Measurements from ENCODE around the gene ECI2. TPM values are rescaled to one million over a fixed set of nuclear protein-coding genes. Genes with fewer than 3 reads are reported as not detected.
"Not testable (repeated sequence)": the region's sequence is repeated elsewhere in the genome, so short reads cannot be mapped to it uniquely, and the experiment has no call there.

Gene ECI2
- total RNA-seq, 4 donors from 2014 or later = 17.7 to 137 (median 69.9) TPM

- TF ChIP-seq POLR2AphosphoS5 (IDR thresholded peaks at IDR 0.05) (peak in 2 of 3 donors; percentile 49 to 53), EP300 (IDR thresholded peaks at IDR 0.05; ENCODE audit: low read depth) (peak; percentile 43)
- H3K4me3 ChIP-seq, DNase-seq: not testable (repeated sequence)
These were observed 26.0 kb downstream of the ECI2 start for GRCh38 chr6:4109363-4109815.

GRCh38 chr6:4108561-4109093 is 26.7 kb downstream of the ECI2 start:
- Histone ChIP-seq H3K36me3 (no peaks in the 10 kb centered on the region), H3K4me1 (peaks cover 0 to 47% (median 13%) of the 10 kb centered on the region in 4 donors), H3K4me3 (no peak overlapping the region), H3K27ac (peak overlapping the region; percentile 61 to 85 (median 79)), H3K9me3 (peaks cover 0 to 3% of the 10 kb centered on the region in 2 donors), H3K27me3 (no peaks in the 10 kb centered on the region)
- DNase-seq = no peak
- intact Hi-C loops (cut with DNase I; ENCODE audit: low total_unique reads) = no loop called here
- in situ Hi-C loops (cut with MboI; ENCODE audit: low pct_ligation_motif_present in 1 of 4, low pct_unique_long_range_greater_than_20kb in 1 of 4, low sequenced_read_pairs in 3 of 4) = no loop called here
- TF ChIP-seq CTCF (IDR thresholded peaks at IDR 0.05) = no peak
- TF ChIP-seq POLR2AphosphoS5 (IDR thresholded peaks at IDR 0.05) = no peak
- TF ChIP-seq POLR2A (IDR thresholded peaks at IDR 0.05) = no peak
- TF ChIP-seq EP300 (IDR thresholded peaks at IDR 0.05; ENCODE audit: low read depth) = no peak
- 67 to 83% methylated on average over 7 to 9 of the region's 9 CpGs for WGBS, 2 donors (ENCODE audit: low coverage in 1 of 2)

More at GRCh38 chr6:4109363-4109815, 26.0 kb downstream of the ECI2 start:
- H3K36me3 ChIP-seq; H3K9me3 ChIP-seq; intact Hi-C loops (cut with DNase I; ENCODE audit: low total_unique reads); H3K27me3 ChIP-seq; in situ Hi-C loops (cut with MboI; ENCODE audit: low pct_ligation_motif_present in 1 of 4, low pct_unique_long_range_greater_than_20kb in 1 of 4, low sequenced_read_pairs in 3 of 4): not testable (repeated sequence)
- 19 to 41% methylated on average over 3 to 4 of the region's 4 CpGs for WGBS, 2 donors (ENCODE audit: low coverage in 1 of 2)
- Histone ChIP-seq H3K27ac (peak overlapping the region; percentile 61 to 85 (median 79)), H3K4me1 (peaks cover 0 to 44% (median 13%) of the 10 kb centered on the region in 4 donors)

- intact Hi-C loops (cut with DNase I; ENCODE audit: low total_unique reads) = no loop called here
- no peak for DNase-seq
- WGBS, 2 donors (ENCODE audit: low coverage in 1 of 2) = 58 to 60% methylated on average over 2 of the region's 2 CpGs
These were observed 27.5 kb downstream of the ECI2 start for GRCh38 chr6:4107873-4108272.

GRCh38 chr6:4105980-4106536 is 29.3 kb downstream of the ECI2 start:
- in situ Hi-C loops (cut with MboI; ENCODE audit: low pct_ligation_motif_present in 1 of 4, low pct_unique_long_range_greater_than_20kb in 1 of 4, low sequenced_read_pairs in 3 of 4) = no loop called here
- intact Hi-C loops (cut with DNase I; ENCODE audit: low total_unique reads) = no loop called here
- TF ChIP-seq POLR2A (IDR thresholded peaks at IDR 0.05) (no peak), POLR2AphosphoS5 (IDR thresholded peaks at IDR 0.05) (no peak), CTCF (IDR thresholded peaks at IDR 0.05) (no peak)
- no peak for DNase-seq
- Histone ChIP-seq H3K9me3 (no peaks in the 10 kb centered on the region), H3K4me3 (no peak overlapping the region), H3K36me3 (no peaks in the 10 kb centered on the region), H3K27me3 (no peaks in the 10 kb centered on the region), H3K4me1 (peaks cover 0 to 47% (median 18%) of the 10 kb centered on the region in 4 donors), H3K27ac (no peak overlapping the region)
- WGBS, 2 donors (ENCODE audit: low coverage in 1 of 2) = 79 to 81% methylated on average over 4 of the region's 4 CpGs

More at GRCh38 chr6:4107873-4108272, 27.5 kb downstream of the ECI2 start:
- Histone ChIP-seq H3K36me3 (no peaks in the 10 kb centered on the region), H3K27me3 (no peaks in the 10 kb centered on the region), H3K9me3 (peaks cover 0 to 3% of the 10 kb centered on the region in 2 donors), H3K4me1 (peaks cover 0 to 51% (median 17%) of the 10 kb centered on the region in 4 donors), H3K27ac (peak overlapping the region in 3 of 4 donors; percentile 73 to 85 (median 85)), H3K4me3 (no peak overlapping the region)
- in situ Hi-C loops (cut with MboI; ENCODE audit: low pct_ligation_motif_present in 1 of 4, low pct_unique_long_range_greater_than_20kb in 1 of 4, low sequenced_read_pairs in 3 of 4) = no loop called here
- TF ChIP-seq POLR2AphosphoS5 (IDR thresholded peaks at IDR 0.05) (no peak), POLR2A (IDR thresholded peaks at IDR 0.05) (no peak), CTCF (IDR thresholded peaks at IDR 0.05) (no peak), EP300 (IDR thresholded peaks at IDR 0.05; ENCODE audit: low read depth) (no peak)

Data from transverse colon (tissue), 4 donors.